HEK293 (cell line): ENCODE measurements around the gene EXOSC5.

Experiments
- EGR2 ChIP-seq: fragments of 450-650 bp; formaldehyde crosslinking; IDR thresholded peaks from 2 replicates; pipeline ENCODE4 v1.5.1; 2016; ENCODE audit warnings: low read depth, missing biosample characterization, missing genetic modification characterization
- OSR2 ChIP-seq: fragments of 450-650 bp; formaldehyde crosslinking; IDR thresholded peaks from 2 replicates; pipeline ENCODE4 v1.5.1; 2016; ENCODE audit warnings: missing biosample characterization, missing genetic modification characterization
- SALL2 ChIP-seq: fragments of 450-650 bp; formaldehyde crosslinking; IDR thresholded peaks from 2 replicates; pipeline ENCODE4 v1.5.0; 2017; ENCODE audit warnings: missing biosample characterization, mild to moderate bottlenecking, missing genetic modification characterization, borderline replicate concordance
- SCRT2 ChIP-seq: fragments of 450-650 bp; formaldehyde crosslinking; IDR thresholded peaks from 2 replicates; pipeline ENCODE4 v1.5.1; 2016; ENCODE audit warnings: missing biosample characterization, missing genetic modification characterization
- ZBTB7A ChIP-seq: fragments of 450-650 bp; formaldehyde crosslinking; IDR thresholded peaks from 2 replicates; pipeline ENCODE4 v1.5.1; 2016; ENCODE audit warnings: low read depth, missing biosample characterization, missing genetic modification characterization
- ZFHX2 ChIP-seq: fragments of 450-650 bp; formaldehyde crosslinking; conservative IDR thresholded peaks from 2 replicates; pipeline ENCODE4 v1.5.1; 2016; ENCODE audit warnings: missing biosample characterization, missing genetic modification characterization
- ZNF121 ChIP-seq: fragments of 450-650 bp; formaldehyde crosslinking; IDR thresholded peaks from 2 replicates; pipeline ENCODE4 v1.5.1; 2016; ENCODE audit warnings: missing biosample characterization, missing genetic modification characterization
- ZNF19 ChIP-seq: fragments of 450-650 bp; formaldehyde crosslinking; IDR thresholded peaks from 2 replicates; pipeline ENCODE4; 2016; ENCODE audit warnings: missing biosample characterization, missing genetic modification characterization, low read depth
- ZNF302 ChIP-seq: fragments of 450-650 bp; formaldehyde crosslinking; IDR thresholded peaks from 2 replicates; pipeline ENCODE4 v1.5.1; 2016; ENCODE audit warnings: missing biosample characterization, missing genetic modification characterization, low read depth
- ZNF335 ChIP-seq: fragments of 450-650 bp; formaldehyde crosslinking; conservative IDR thresholded peaks from 2 replicates; pipeline ENCODE4 v1.5.1; 2016; ENCODE audit warnings: missing biosample characterization, missing genetic modification characterization
- ZNF341 ChIP-seq: fragments of 450-650 bp; formaldehyde crosslinking; IDR thresholded peaks from 2 replicates; pipeline ENCODE4; 2016; ENCODE audit warnings: low read depth, missing biosample characterization, missing genetic modification characterization
- ZNF366 ChIP-seq: fragments of 450-650 bp; formaldehyde crosslinking; conservative IDR thresholded peaks from 2 replicates; pipeline ENCODE4 v1.5.1; 2016; ENCODE audit warnings: missing biosample characterization, missing genetic modification characterization
- ZNF404 ChIP-seq: fragments of 450-650 bp; formaldehyde crosslinking; IDR thresholded peaks from 2 replicates; pipeline ENCODE4 v1.5.1; 2017; ENCODE audit warnings: missing biosample characterization, missing genetic modification characterization
- ZNF548 ChIP-seq: fragments of 450-650 bp; formaldehyde crosslinking; IDR thresholded peaks from 2 replicates; pipeline ENCODE4 v1.5.1; 2016; ENCODE audit warnings: missing biosample characterization, missing genetic modification characterization
- ZNF561 ChIP-seq: fragments of 450-650 bp; IDR thresholded peaks from 2 replicates; pipeline ENCODE4 v1.5.1; 2018; ENCODE audit warnings: missing biosample characterization, missing genetic modification characterization, borderline replicate concordance
- ZNF76 ChIP-seq: fragments of 450-650 bp; formaldehyde crosslinking; IDR thresholded peaks from 2 replicates; pipeline ENCODE4; 2016; ENCODE audit warnings: low read depth, missing biosample characterization, missing genetic modification characterization, borderline replicate concordance
- ZNF768 ChIP-seq: fragments of 450-650 bp; formaldehyde crosslinking; IDR thresholded peaks from 2 replicates; pipeline ENCODE4 v1.5.1; 2018; ENCODE audit warnings: missing biosample characterization, mild to moderate bottlenecking, missing genetic modification characterization
- ZSCAN23 ChIP-seq: fragments of 450-650 bp; formaldehyde crosslinking; IDR thresholded peaks from 2 replicates; pipeline ENCODE4 v1.5.1; 2016; ENCODE audit warnings: missing biosample characterization, missing genetic modification characterization
- TF ChIP-seq, protein P1 (sequence below): fragments of 450-650 bp; formaldehyde crosslinking; IDR thresholded peaks from 2 replicates; pipeline ENCODE4 v1.5.1; 2016; ENCODE audit warnings: missing biosample characterization, missing genetic modification characterization
- TF ChIP-seq, protein P2 (sequence below): fragments of 450-650 bp; formaldehyde crosslinking; IDR thresholded peaks from 2 replicates; pipeline ENCODE4 v1.5.1; 2017; ENCODE audit warnings: missing biosample characterization, missing genetic modification characterization
- TF ChIP-seq, protein P3 (sequence below): fragments of 450-650 bp; formaldehyde crosslinking; IDR thresholded peaks from 2 replicates; pipeline ENCODE4 v1.5.1; 2016; ENCODE audit warnings: missing biosample characterization, missing genetic modification characterization
- TF ChIP-seq, protein P4 (sequence below): sonication (generic); formaldehyde crosslinking; IDR thresholded peaks from 2 replicates; pipeline ENCODE4 v1.8.1; 2022; ENCODE audit warnings: mild to moderate bottlenecking, moderate library complexity, missing genetic modification reagents
- TF ChIP-seq, protein P5 (sequence below): fragments of 450-650 bp; formaldehyde crosslinking; IDR thresholded peaks from 2 replicates; pipeline ENCODE4 v1.5.1; 2016; ENCODE audit warnings: missing biosample characterization, missing genetic modification characterization, low read depth
- TF ChIP-seq, protein P6 (sequence below): fragments of 450-650 bp; formaldehyde crosslinking; IDR thresholded peaks from 2 replicates; pipeline ENCODE4 v1.5.1; 2017; ENCODE audit warnings: missing biosample characterization, missing genetic modification characterization
- TF ChIP-seq, protein P7 (sequence below): fragments of 450-650 bp; formaldehyde crosslinking; IDR thresholded peaks from 2 replicates; pipeline ENCODE4 v1.5.1; 2016; ENCODE audit warnings: missing biosample characterization, missing genetic modification characterization

Gene EXOSC5

DNA sequence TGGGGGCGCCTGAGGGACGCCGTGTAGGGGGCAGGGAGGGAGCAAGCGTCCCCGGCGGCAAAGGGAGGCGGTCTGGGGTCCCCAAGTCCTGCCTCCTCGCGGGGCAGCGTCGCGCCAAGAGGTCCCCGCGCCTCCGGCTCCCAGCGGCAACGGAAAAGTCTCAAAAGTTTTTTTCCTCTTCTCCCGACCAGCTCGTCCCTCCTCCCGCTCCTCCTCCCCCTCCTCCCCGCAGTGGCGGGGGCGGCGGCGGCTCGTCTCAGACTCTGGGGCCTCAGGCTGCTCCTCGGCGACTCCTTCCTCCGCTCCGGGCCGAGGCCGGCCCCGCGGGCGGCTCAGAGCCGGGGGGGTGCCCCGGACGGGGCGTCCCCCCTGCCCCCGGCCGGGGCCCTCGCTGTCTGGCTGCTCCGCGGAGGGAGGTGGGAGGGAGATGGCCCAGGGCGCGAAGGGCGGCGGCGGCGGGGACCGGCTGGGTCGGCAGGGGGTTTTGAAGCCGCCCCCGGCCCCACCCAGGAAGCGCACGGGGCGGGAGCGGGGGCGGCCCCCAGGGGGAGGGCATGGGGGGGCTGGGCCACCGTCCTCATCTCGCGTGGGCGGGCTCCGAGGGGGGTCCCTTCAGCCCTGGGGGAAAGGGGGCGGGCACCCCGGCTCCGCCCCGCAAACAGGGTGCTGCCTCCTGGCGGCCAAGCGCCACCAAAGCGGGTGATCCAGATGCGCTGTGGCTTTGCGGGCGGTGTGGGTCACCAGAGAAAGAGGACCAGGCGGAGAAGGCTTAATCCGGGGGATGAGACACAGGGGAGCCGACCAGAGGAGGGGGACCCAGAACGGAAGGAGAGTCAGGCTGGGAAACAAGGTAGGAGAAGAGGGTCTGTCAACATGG lies 43.5 kb downstream of the EXOSC5 start, which contains the start of gene TGFB1 (continued):
- TF ChIP-seq, protein P1, sequence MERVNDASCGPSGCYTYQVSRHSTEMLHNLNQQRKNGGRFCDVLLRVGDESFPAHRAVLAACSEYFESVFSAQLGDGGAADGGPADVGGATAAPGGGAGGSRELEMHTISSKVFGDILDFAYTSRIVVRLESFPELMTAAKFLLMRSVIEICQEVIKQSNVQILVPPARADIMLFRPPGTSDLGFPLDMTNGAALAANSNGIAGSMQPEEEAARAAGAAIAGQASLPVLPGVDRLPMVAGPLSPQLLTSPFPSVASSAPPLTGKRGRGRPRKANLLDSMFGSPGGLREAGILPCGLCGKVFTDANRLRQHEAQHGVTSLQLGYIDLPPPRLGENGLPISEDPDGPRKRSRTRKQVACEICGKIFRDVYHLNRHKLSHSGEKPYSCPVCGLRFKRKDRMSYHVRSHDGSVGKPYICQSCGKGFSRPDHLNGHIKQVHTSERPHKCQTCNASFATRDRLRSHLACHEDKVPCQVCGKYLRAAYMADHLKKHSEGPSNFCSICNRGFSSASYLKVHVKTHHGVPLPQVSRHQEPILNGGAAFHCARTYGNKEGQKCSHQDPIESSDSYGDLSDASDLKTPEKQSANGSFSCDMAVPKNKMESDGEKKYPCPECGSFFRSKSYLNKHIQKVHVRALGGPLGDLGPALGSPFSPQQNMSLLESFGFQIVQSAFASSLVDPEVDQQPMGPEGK (tag by site-specific recombination): peak; percentile 93
- peak; percentile 76 for TF ChIP-seq ZNF335 (tag by site-specific recombination)
- no peak for TF ChIP-seq ZNF404 (tag by site-specific recombination)
- TF ChIP-seq, protein P2, sequence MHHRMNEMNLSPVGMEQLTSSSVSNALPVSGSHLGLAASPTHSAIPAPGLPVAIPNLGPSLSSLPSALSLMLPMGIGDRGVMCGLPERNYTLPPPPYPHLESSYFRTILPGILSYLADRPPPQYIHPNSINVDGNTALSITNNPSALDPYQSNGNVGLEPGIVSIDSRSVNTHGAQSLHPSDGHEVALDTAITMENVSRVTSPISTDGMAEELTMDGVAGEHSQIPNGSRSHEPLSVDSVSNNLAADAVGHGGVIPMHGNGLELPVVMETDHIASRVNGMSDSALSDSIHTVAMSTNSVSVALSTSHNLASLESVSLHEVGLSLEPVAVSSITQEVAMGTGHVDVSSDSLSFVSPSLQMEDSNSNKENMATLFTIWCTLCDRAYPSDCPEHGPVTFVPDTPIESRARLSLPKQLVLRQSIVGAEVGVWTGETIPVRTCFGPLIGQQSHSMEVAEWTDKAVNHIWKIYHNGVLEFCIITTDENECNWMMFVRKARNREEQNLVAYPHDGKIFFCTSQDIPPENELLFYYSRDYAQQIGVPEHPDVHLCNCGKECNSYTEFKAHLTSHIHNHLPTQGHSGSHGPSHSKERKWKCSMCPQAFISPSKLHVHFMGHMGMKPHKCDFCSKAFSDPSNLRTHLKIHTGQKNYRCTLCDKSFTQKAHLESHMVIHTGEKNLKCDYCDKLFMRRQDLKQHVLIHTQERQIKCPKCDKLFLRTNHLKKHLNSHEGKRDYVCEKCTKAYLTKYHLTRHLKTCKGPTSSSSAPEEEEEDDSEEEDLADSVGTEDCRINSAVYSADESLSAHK (tag by site-specific recombination): no peak
- no peak for TF ChIP-seq OSR2 (tag by site-specific recombination)
- TF ChIP-seq EGR2 (tag by site-specific recombination): peak; percentile 44
- TF ChIP-seq ZNF548 (tag by site-specific recombination): no peak
- TF ChIP-seq ZNF366: no peak
- peak; percentile 92 for TF ChIP-seq ZFHX2
- no peak for TF ChIP-seq ZSCAN23 (tag by site-specific recombination)
- peak; percentile 89 for TF ChIP-seq ZNF341 (tag by site-specific recombination)
- TF ChIP-seq, protein P3, sequence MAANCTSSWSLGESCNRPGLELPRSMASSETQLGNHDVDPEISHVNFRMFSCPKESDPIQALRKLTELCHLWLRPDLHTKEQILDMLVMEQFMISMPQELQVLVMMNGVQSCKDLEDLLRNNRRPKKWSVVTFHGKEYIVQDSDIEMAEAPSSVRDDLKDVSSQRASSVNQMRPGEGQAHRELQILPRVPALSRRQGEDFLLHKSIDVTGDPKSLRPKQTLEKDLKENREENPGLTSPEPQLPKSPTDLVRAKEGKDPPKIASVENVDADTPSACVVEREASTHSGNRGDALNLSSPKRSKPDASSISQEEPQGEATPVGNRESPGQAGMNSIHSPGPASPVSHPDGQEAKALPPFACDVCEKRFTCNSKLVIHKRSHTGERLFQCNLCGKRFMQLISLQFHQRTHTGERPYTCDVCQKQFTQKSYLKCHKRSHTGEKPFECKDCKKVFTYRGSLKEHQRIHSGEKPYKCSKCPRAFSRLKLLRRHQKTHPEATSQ (tag by site-specific recombination): no peak
- peak; percentile 36; the same call in 1 of the 2 replicates for TF ChIP-seq ZNF76
- TF ChIP-seq ZNF121: no peak
- TF ChIP-seq SALL2 (tag by site-specific recombination): no peak
- TF ChIP-seq, protein P4, sequence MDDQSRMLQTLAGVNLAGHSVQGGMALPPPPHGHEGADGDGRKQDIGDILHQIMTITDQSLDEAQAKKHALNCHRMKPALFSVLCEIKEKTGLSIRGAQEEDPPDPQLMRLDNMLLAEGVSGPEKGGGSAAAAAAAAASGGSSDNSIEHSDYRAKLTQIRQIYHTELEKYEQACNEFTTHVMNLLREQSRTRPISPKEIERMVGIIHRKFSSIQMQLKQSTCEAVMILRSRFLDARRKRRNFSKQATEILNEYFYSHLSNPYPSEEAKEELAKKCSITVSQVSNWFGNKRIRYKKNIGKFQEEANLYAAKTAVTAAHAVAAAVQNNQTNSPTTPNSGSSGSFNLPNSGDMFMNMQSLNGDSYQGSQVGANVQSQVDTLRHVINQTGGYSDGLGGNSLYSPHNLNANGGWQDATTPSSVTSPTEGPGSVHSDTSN (CRISPR knock-in tag): 0 out of 2 replicates have a peak, but pooled peaks have one; percentile 20
- peak; percentile 77; the same call in 1 of the 2 replicates for TF ChIP-seq ZNF561
- TF ChIP-seq ZBTB7A (tag by site-specific recombination): 0 out of 2 replicates have a peak, but pooled peaks have one; percentile 42
- TF ChIP-seq, protein P5, sequence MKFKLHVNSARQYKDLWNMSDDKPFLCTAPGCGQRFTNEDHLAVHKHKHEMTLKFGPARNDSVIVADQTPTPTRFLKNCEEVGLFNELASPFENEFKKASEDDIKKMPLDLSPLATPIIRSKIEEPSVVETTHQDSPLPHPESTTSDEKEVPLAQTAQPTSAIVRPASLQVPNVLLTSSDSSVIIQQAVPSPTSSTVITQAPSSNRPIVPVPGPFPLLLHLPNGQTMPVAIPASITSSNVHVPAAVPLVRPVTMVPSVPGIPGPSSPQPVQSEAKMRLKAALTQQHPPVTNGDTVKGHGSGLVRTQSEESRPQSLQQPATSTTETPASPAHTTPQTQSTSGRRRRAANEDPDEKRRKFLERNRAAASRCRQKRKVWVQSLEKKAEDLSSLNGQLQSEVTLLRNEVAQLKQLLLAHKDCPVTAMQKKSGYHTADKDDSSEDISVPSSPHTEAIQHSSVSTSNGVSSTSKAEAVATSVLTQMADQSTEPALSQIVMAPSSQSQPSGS (tag by site-specific recombination): no peak
- TF ChIP-seq, protein P6, sequence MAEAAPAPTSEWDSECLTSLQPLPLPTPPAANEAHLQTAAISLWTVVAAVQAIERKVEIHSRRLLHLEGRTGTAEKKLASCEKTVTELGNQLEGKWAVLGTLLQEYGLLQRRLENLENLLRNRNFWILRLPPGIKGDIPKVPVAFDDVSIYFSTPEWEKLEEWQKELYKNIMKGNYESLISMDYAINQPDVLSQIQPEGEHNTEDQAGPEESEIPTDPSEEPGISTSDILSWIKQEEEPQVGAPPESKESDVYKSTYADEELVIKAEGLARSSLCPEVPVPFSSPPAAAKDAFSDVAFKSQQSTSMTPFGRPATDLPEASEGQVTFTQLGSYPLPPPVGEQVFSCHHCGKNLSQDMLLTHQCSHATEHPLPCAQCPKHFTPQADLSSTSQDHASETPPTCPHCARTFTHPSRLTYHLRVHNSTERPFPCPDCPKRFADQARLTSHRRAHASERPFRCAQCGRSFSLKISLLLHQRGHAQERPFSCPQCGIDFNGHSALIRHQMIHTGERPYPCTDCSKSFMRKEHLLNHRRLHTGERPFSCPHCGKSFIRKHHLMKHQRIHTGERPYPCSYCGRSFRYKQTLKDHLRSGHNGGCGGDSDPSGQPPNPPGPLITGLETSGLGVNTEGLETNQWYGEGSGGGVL (tag by site-specific recombination): peak; percentile 98
- TF ChIP-seq ZNF19 (tag by site-specific recombination): no peak
- TF ChIP-seq ZNF302: no peak
- no peak; the same call in none of the 2 replicates for TF ChIP-seq SCRT2 (tag by site-specific recombination)
- no peak for TF ChIP-seq ZNF768 (tag by site-specific recombination)
- TF ChIP-seq, protein P7, sequence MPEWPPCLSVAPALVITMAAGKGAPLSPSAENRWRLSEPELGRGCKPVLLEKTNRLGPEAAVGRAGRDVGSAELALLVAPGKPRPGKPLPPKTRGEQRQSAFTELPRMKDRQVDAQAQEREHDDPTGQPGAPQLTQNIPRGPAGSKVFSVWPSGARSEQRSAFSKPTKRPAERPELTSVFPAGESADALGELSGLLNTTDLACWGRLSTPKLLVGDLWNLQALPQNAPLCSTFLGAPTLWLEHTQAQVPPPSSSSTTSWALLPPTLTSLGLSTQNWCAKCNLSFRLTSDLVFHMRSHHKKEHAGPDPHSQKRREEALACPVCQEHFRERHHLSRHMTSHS (tag by site-specific recombination): no peak
